ENCODE measurements around the gene THOC6.
A peak's percentile ranks its signal among the peaks of the same experiment; 100 is the strongest.

Gene THOC6

DNA sequence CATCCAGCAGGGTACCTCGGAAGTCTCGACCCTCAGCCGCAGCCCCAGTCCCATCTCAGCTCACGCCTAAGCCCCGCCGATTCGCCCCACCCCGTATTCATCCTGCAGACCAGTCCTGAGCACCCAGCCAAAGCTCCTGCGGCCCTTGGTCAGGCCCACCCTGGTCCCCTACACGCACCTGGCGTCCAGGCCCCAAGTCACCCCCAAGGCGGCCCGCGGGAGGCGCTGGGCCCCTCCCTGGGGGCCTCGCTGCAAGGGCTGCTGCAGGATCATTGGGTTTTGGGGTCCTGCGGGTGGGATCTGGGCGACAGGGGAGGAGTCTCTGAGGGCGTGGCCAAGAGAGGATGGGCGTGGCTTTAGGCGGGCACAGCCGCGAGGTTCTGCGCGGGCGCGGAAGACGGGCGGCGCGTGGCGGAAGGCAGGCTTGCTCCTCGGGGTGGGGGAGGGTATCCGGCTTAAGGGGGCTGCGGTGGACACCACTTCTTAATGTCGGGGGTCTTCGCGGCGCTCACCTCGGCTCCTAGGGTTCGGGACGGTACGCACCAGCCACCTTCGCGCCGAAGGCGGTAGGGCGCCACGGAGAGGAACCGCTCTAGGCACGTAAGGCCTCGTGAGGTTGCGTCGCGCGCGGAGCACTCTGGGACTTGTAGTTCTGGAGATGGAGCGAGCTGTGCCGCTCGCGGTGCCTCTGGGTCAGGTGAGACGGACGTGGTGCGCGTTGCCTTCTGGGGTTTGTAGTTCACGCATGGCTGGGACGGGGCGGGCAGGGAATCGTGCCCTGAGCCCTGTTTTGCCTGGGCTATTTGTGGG lies at the start of gene THOC6, which contains the start of gene HCFC1R1:
TSS of gene THOC6 (plus strand) at position 367 of the 810 bp plus-strand sequence. CDS start at position 659, 292 bp downstream.
TSS of gene HCFC1R1 (minus strand) at position 274 of the 810 bp plus-strand sequence. CDS start at position 273, 1 bp downstream.
- DNase-seq (ENCODE audit: low spot score in 2 of 2) (peak; percentile 89 to 98), ATAC-seq (peak; percentile 86)
- H3K36me3 Mint-ChIP-seq = peaks cover 85% of the 10 kb centered on the region
- peaks cover 68% of the 10 kb centered on the region for H3K4me1 Mint-ChIP-seq
- H3K27ac Mint-ChIP-seq = peak within 1 kb of the TSS; percentile 91
- no peaks in the 10 kb centered on the region for H3K9me3 Mint-ChIP-seq
- H3K4me3 Mint-ChIP-seq = peak within 1 kb of the TSS; percentile 78

DNA sequence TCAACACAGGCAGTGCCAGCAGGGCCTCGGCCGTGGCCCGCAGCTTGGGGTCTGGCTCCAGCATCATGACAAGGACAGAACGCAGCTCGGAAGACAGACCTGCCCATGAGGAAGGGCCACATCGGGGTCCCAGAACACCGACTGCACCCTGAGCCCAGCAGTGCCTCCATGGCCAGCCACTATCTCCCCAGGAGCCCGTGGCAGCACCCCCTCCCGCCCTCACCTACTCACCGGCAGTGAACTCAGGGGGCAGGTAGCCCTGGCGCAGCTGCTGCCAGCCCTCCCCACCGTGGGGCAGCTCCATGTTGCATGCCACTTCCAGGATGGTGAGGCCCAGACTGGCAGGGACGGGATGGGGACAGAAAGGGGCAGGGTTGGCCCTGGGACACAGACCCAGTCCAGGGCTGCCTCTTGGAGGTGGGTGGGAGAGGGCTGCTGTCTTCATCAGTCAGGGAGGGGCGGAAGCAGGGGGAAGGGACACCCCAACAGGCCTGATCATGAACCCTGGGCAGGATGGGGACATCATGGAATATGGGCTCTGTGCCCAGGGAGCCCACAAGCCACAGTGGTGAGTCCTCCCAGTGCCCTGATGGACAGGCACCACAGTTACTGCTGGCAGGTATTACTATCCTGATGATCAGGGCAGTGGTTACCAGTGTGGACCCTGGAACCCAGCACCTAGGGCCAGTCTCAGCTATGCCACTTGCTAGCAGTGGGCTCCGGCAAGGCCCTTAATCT lies 49.3 kb upstream of the THOC6 start:
- Mint-ChIP-seq H3K4me1 (peaks cover 22% of the 10 kb centered on the region), H3K27ac (no peak overlapping the region), H3K9me3 (no peaks in the 10 kb centered on the region), H3K4me3 (no peak overlapping the region), H3K36me3 (peaks cover 64% of the 10 kb centered on the region)
- ATAC-seq (no peak), DNase-seq (ENCODE audit: low spot score in 2 of 2) (no peak)

DNA sequence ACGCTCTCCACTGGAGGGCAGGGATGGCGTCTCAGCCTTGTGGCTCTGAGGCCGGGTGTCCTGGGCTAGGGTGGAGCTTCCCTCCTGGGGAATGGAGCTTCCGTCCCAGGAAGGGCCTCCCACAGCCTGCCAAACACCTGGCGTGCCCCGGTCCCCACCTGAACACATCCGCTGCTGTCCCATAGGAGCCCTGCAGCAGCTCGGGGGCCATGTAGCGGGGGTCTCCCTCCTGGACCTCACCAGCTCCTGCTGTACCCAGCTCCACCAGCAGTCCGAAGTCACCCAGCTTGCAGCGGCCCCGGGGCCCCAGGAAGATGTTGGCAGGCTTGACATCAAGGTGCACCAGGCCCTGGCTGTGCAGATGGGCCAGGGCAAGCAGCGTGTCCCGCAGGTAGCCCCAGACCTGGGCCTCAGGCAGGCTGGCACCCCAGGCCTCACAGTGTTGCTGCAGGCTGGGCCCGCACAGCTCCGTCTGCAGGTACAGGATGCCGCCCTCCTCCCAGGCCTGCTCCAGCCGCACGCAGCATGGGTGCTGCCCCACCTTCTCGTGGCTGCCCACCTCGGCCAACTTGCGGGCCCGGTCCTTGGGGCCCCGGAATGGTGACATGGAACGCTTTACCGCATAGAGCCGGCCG lies 48.6 kb upstream of the THOC6 start:
- peaks cover 25% of the 10 kb centered on the region for H3K4me1 Mint-ChIP-seq
- no peaks in the 10 kb centered on the region for H3K9me3 Mint-ChIP-seq
- DNase-seq (ENCODE audit: low spot score in 2 of 2) (no peak), ATAC-seq (no peak)
- H3K27ac Mint-ChIP-seq = no peak overlapping the region
- H3K36me3 Mint-ChIP-seq = peaks cover 66% of the 10 kb centered on the region
- no peak overlapping the region for H3K4me3 Mint-ChIP-seq

DNA sequence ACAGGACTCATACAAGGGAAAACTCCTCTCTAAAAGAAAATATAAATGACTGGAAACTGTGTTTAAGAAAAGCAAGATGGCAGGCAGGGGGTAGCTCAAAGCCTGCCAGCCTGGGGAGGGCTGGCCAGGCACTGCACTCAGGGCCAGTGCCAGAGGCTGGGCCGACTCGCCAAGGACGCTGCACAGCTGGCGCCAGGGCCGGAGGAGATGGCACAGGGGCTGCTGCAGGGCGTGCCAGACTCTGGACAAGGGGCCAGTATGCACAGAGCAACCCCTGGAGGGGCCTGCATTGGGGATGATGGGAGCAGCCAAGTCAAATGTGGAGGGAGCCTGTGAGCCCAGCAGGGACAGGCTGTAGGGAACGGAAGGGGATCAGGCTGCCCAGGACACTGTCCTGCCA lies 47.6 kb upstream of the THOC6 start:
- H3K36me3 Mint-ChIP-seq = peaks cover 66% of the 10 kb centered on the region
- no peak for DNase-seq (ENCODE audit: low spot score in 2 of 2)
- no peak overlapping the region for H3K27ac Mint-ChIP-seq
- no peak overlapping the region for H3K4me3 Mint-ChIP-seq
- ATAC-seq = no peak
- H3K9me3 Mint-ChIP-seq = no peaks in the 10 kb centered on the region
- H3K4me1 Mint-ChIP-seq = peaks cover 22% of the 10 kb centered on the region

DNA sequence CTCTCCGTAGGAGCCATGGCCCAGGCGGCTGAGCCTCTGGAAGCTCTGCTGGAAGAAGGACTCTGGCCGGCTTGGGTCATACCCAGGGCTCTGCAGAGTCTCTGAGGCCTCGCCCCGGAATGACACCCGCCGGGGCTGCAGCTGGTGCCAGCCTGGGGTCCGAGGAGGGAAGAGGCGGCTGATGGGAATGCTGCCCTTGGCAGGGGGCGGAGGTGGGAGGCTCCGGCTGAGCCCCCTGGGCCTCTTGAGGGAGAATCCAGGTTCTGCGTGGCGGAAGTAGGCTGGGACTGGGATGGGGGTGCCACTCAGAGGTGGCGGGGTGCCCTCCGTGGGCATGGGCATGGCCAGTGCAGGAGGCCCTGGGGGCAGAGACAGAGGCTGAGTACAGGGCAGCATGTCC lies 47.2 kb upstream of the THOC6 start:
- H3K4me3 Mint-ChIP-seq = no peak overlapping the region
- no peak for ATAC-seq
- H3K4me1 Mint-ChIP-seq = peaks cover 26% of the 10 kb centered on the region
- H3K9me3 Mint-ChIP-seq = no peaks in the 10 kb centered on the region
- no peak overlapping the region for H3K27ac Mint-ChIP-seq
- H3K36me3 Mint-ChIP-seq = peaks cover 66% of the 10 kb centered on the region
- DNase-seq (ENCODE audit: low spot score in 2 of 2) = no peak

GRCh38 chr16:2977440-2977839 lies 46.4 kb upstream of the THOC6 start:
- Mint-ChIP-seq H3K9me3 (no peaks in the 10 kb centered on the region), H3K4me3 (no peak overlapping the region), H3K4me1 (peaks cover 22% of the 10 kb centered on the region), H3K27ac (no peak overlapping the region), H3K36me3 (peaks cover 62% of the 10 kb centered on the region)
- no peak for ATAC-seq
- DNase-seq (ENCODE audit: low spot score in 2 of 2) = no peak

- H3K27ac Mint-ChIP-seq = peak overlapping the region; percentile 81
- H3K36me3 Mint-ChIP-seq = peaks cover 59% of the 10 kb centered on the region
- H3K4me1 Mint-ChIP-seq = peaks cover 26% of the 10 kb centered on the region
- H3K4me3 Mint-ChIP-seq = peak overlapping the region; percentile 81
- DNase-seq (ENCODE audit: low spot score in 2 of 2) = peak in 1 of 2 donors; percentile 68
- no peaks in the 10 kb centered on the region for H3K9me3 Mint-ChIP-seq
- ATAC-seq = peak; percentile 23
These were observed 44.1 kb upstream of the THOC6 start for GRCh38 chr16:2979669-2980226.

GRCh38 chr16:2980227-2981176 lies 43.3 kb upstream of the THOC6 start, which contains the start of gene PKMYT1:
Gene PKMYT1 (minus strand): TSS chr16:2980446. CDS start chr16:2979657, 789 bp downstream.
- Mint-ChIP-seq H3K27ac (peak within 1 kb of the TSS; percentile 90), H3K9me3 (no peaks in the 10 kb centered on the region), H3K4me1 (peaks cover 26% of the 10 kb centered on the region), H3K4me3 (peak within 1 kb of the TSS; percentile 81), H3K36me3 (peaks cover 53% of the 10 kb centered on the region)
- peak; percentile 85 for ATAC-seq
- DNase-seq (ENCODE audit: low spot score in 2 of 2) = peak; percentile 99

DNA sequence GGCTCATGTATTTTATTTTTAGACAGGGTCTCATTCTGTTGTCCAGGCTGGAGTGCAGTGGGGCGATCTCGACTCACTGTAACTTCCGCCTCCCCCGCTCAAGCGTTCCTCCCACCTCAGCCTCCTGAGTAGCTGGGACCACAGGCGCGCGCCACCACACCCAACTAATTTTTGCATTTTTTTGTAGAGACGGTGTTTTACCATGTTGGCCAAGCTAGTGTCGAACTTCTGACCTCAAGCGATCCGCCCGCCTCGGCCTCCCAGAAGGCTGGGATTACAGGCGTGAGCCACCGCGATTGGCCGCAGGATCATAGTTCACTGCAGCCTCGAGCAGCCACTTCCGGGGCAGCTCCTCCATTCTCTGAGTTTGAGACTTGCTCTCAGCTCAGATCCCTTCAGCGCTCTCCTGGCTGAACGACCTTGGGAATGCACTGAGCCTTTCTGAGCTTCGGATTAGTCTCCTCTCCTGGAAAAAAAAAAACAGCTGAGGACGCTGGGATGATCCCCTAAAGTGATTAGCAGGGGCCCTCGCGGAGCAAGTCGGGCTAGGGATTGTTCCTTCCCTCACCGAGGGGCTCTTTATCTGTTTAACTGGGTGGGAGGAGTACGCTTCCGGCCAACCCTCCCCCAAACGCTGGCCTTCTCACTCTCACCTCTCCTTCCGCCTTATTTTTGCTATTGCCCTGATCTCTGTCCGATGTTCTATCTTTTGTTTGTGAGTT lies 42.5 kb upstream of the THOC6 start:
- H3K36me3 Mint-ChIP-seq = peaks cover 44% of the 10 kb centered on the region
- peak overlapping the region; percentile 90 for H3K27ac Mint-ChIP-seq
- H3K9me3 Mint-ChIP-seq = no peaks in the 10 kb centered on the region
- no peak for DNase-seq (ENCODE audit: low spot score in 2 of 2)
- H3K4me3 Mint-ChIP-seq = peak overlapping the region; percentile 81
- ATAC-seq = no peak
- peaks cover 27% of the 10 kb centered on the region for H3K4me1 Mint-ChIP-seq

DNA sequence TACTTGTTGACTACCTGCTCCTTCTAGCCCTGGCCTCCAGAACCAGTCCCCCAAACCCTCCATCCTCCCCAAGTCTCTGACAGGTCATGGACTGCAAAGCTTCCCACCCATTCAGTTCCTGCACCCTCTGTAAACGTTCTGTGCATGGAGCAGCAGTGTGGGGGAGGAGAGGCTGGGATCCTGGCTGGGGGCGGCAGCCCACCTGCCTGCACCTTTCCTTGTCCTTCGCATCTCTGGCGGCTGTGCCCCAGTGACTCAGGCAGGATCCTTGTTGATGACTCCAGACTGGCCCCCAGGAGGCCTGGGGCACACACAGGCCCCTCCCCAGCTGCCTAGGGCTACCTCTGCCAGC lies 42.0 kb upstream of the THOC6 start:
- no peak for DNase-seq (ENCODE audit: low spot score in 2 of 2)
- Mint-ChIP-seq H3K36me3 (peaks cover 39% of the 10 kb centered on the region), H3K4me1 (peaks cover 32% of the 10 kb centered on the region), H3K27ac (peak overlapping the region; percentile 90), H3K9me3 (no peaks in the 10 kb centered on the region), H3K4me3 (peak overlapping the region; percentile 81)
- no peak for ATAC-seq

DNA sequence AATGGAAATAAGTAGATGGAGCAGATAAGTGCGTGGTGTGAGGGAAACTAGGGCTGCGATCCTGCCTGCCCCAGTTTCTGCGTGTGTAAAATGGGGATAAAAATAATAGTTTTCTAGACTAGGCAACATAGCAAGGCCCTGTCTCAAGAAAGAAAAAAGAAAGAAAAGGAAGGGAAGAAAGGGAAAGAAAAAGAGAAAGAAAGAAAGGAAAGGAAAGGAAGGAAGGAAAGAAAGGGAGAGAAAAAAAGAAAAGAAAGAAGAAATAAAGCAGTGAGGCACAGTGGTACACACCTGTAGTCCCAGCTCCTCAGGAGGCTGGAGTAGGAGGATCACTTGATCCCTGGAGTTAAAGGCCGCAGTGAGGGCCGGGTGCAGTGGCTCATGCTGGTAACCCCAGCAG lies 41.4 kb upstream of the THOC6 start:
- ATAC-seq (no peak), DNase-seq (ENCODE audit: low spot score in 2 of 2) (no peak)
- no peaks in the 10 kb centered on the region for H3K9me3 Mint-ChIP-seq
- no peak overlapping the region for H3K27ac Mint-ChIP-seq
- H3K36me3 Mint-ChIP-seq = peaks cover 35% of the 10 kb centered on the region
- H3K4me1 Mint-ChIP-seq = peaks cover 32% of the 10 kb centered on the region
- peak overlapping the region; percentile 81 for H3K4me3 Mint-ChIP-seq

GRCh38 chr16:2983706-2984136 lies 40.1 kb upstream of the THOC6 start:
- H3K4me1 Mint-ChIP-seq = peaks cover 32% of the 10 kb centered on the region
- peak overlapping the region; percentile 39 for H3K4me3 Mint-ChIP-seq
- peak; percentile 67 for ATAC-seq

GRCh38 chr16:2985462-2985861 lies 38.4 kb upstream of the THOC6 start:
- DNase-seq (ENCODE audit: low spot score in 2 of 2) (no peak), ATAC-seq (no peak)
- Mint-ChIP-seq H3K36me3 (peaks cover 16% of the 10 kb centered on the region), H3K9me3 (no peaks in the 10 kb centered on the region), H3K4me1 (peaks cover 25% of the 10 kb centered on the region), H3K27ac (no peak overlapping the region), H3K4me3 (no peak overlapping the region)

More at GRCh38 chr16:2983706-2984136, 40.1 kb upstream of the THOC6 start:
- Mint-ChIP-seq H3K9me3 (no peaks in the 10 kb centered on the region), H3K27ac (no peak overlapping the region), H3K36me3 (peaks cover 24% of the 10 kb centered on the region)
- DNase-seq (ENCODE audit: low spot score in 2 of 2) = peak; percentile 58 to 84
